A549 (cell line): Measurements from ENCODE around the gene EXOG. TPM values are rescaled to one million over a fixed set of nuclear protein-coding genes. Genes with fewer than 3 reads are reported as not detected.

Source experiments
- ATAC-seq, 2 experiments: fragments of 200-7000 bp in 1 of 2; fragments of >200 bp in 1 of 2; cut with Nextera tagmentation in 1 of 2; cut with Tn5 transposase in 1 of 2; 3 replicates each; pipeline versions ENCODE4 v1.8.0 to v1.9.1; 2018 to 2020; ENCODE audit warnings: mild to moderate bottlenecking in 1 of 2, moderate library complexity in 1 of 2
- CTCF ChIA-PET: fragments of 300-600 bp; sonication (Branson Sonifier 250); formaldehyde crosslinking; extraction: SDS; loops from one replicate; lab custom pipeline; 2021; ENCODE audit warnings: antibody characterized with exemption, inconsistent platforms; lab: Yijun Ruan, JAX
- POLR2A ChIA-PET: fragments of 350-600 bp; formaldehyde crosslinking; extraction: SDS; loops from one replicate; lab custom pipeline; 2021; ENCODE audit warnings: antibody characterized with exemption, inconsistent platforms; lab: Yijun Ruan, JAX
- DNase-seq, 2 experiments: peaks; one replicate each; pipeline versions ENCODE4 v3.0.0 to v3.0.0-alpha.2; 2011 to 2016; ENCODE audit warnings: low read depth in 1 of 2, low spot score in 1 of 2
- FAIRE-seq: peaks from 2 replicates; lab custom pipeline; 2011; peaks lifted over from hg19 to GRCh38; lab: Jason Lieb, UNC
- H3K27ac ChIP-seq, 2 experiments: fragments of >200 bp; sonication (Bioruptor Twin); formaldehyde crosslinking; 3 replicates each; pipeline ENCODE4 v1.5.1; 2016 to 2017
- H3K4me1 ChIP-seq: fragments of >200 bp; sonication (Bioruptor Twin); formaldehyde crosslinking; 3 replicates; pipeline ENCODE4 v1.6.1; 2016
- H3K4me2 ChIP-seq: fragments of >200 bp; sonication (Bioruptor Twin); formaldehyde crosslinking; 3 replicates; pipeline ENCODE4 v1.6.1; 2016
- H3K4me3 ChIP-seq: fragments of >200 bp; sonication (Bioruptor Twin); formaldehyde crosslinking; 3 replicates; pipeline ENCODE4 v1.5.1; 2016
- H3K9me3 ChIP-seq: fragments of >200 bp; sonication (Bioruptor Twin); formaldehyde crosslinking; 3 replicates; pipeline ENCODE4 v1.6.1; 2016
- ATOH8 ChIP-seq: fragments of 250-450 bp; sonication (Bioruptor Pico); IDR thresholded peaks from 2 replicates; pipeline ENCODE4 v1.5.0; 2020; ENCODE audit warnings: low read depth, mild to moderate bottlenecking, moderate library complexity
- BHLHE40 ChIP-seq: IDR thresholded peaks from 2 replicates; pipeline ENCODE4 v1.6.1; 2012; ENCODE audit warnings: low read depth, low read length, inconsistent platforms
- CBX2 ChIP-seq: fragments of 200-600 bp; sonication (generic); IDR thresholded peaks from 2 replicates; pipeline ENCODE4 v1.6.1; 2016; ENCODE audit warnings: low read depth, mild to moderate bottlenecking, borderline replicate concordance
- EHMT2 ChIP-seq: fragments of 200-600 bp; sonication (generic); IDR thresholded peaks from 2 replicates; pipeline ENCODE4 v1.6.1; 2016; ENCODE audit warnings: antibody characterized with exemption, low read depth, mild to moderate bottlenecking, moderate library complexity
- ELK1 ChIP-seq: fragments of 150-350 bp; IDR thresholded peaks from 2 replicates; pipeline ENCODE4 v1.6.1; 2014; ENCODE audit warnings: low read depth, mild to moderate bottlenecking, low read length
- ESRRA ChIP-seq: fragments of 150-350 bp; IDR thresholded peaks from 2 replicates; pipeline ENCODE4 v1.6.1; 2014; ENCODE audit warnings: mild to moderate bottlenecking, low read length, borderline replicate concordance
- FOXS1 ChIP-seq: fragments of 250-450 bp; sonication (Bioruptor Pico); IDR thresholded peaks from 2 replicates; pipeline ENCODE4 v1.5.0; 2020; ENCODE audit warnings: mild to moderate bottlenecking, moderate library complexity
- HDAC2 ChIP-seq: fragments of 200-600 bp; sonication (generic); IDR thresholded peaks from 2 replicates; pipeline ENCODE4 v1.6.1; 2016
- HOXB5 ChIP-seq: fragments of 250-450 bp; sonication (Bioruptor Pico); IDR thresholded peaks from 2 replicates; pipeline ENCODE4 v1.5.0; 2020; ENCODE audit warnings: mild to moderate bottlenecking, moderate library complexity
- JUN ChIP-seq, 2 experiments: fragments of >200 bp; sonication (Bioruptor Twin); formaldehyde crosslinking; IDR thresholded peaks; 2 replicates in 1 of 2; 3 replicates in 1 of 2; pipeline ENCODE4 v1.6.1; 2016 to 2017
- MAFK ChIP-seq: fragments of 450-650 bp; IDR thresholded peaks from 2 replicates; pipeline ENCODE4 v1.6.1; 2014; ENCODE audit not compliant: partially characterized antibody
- PHF8 ChIP-seq: fragments of 200-600 bp; sonication (generic); IDR thresholded peaks from 2 replicates; pipeline ENCODE4 v1.6.1; 2016; ENCODE audit warnings: low read depth, mild to moderate bottlenecking, antibody characterized with exemption, moderate library complexity, borderline replicate concordance
- POLR2A ChIP-seq: IDR thresholded peaks from 2 replicates; pipeline ENCODE4 v1.6.1; 2012; ENCODE audit warnings: mild to moderate bottlenecking, low read length
- POLR2AphosphoS2 ChIP-seq: conservative IDR thresholded peaks from 2 replicates; pipeline ENCODE4 v1.6.1; 2012; ENCODE audit warnings: low read length, improper control_type of control experiment, inconsistent platforms
- RAD21 ChIP-seq, 2 experiments: fragments of >200 bp in 1 of 2; sonication (Bioruptor Twin) in 1 of 2; formaldehyde crosslinking in 1 of 2; IDR thresholded peaks in 1 of 2; conservative IDR thresholded peaks in 1 of 2; 2 replicates in 1 of 2; 3 replicates in 1 of 2; pipeline ENCODE4 v1.6.1; 2012 to 2018; ENCODE audit warnings: inconsistent platforms in 1 of 2
- RARB ChIP-seq: fragments of 250-450 bp; sonication (Bioruptor Pico); IDR thresholded peaks from 2 replicates; pipeline ENCODE4 v1.8.0; 2021; ENCODE audit warnings: mild to moderate bottlenecking, moderate library complexity
- SREBF2 ChIP-seq: fragments of 450-650 bp; IDR thresholded peaks from 2 replicates; pipeline ENCODE4 v1.6.1; 2014; ENCODE audit warnings: mild to moderate bottlenecking, moderate library complexity
- ZFP36 ChIP-seq: fragments of 450-650 bp; IDR thresholded peaks from 2 replicates; pipeline ENCODE4 v1.6.1; 2014; ENCODE audit warnings: borderline replicate concordance; ENCODE audit not compliant: partially characterized antibody
- WGBS: methylation state at CpG from one replicate; pipeline ENCODE4 v1.1.6; 2017; ENCODE audit errors: missing lambda C conversion rate; 5-methylcytosine and 5-hydroxymethylcytosine counted together
- polyA plus RNA-seq, 4 experiments: library from polyadenylated mRNA; depleted of rRNA in 3 of 4; stranded (reverse); fragments of >200 nt; fragmentation: RNase III in 1 of 4; extraction: RNeasy Plus Mini Kit Qiagen cat#74134 plus additional on column Dnase treatment in 1 of 4; gene quantifications; 2 replicates in 3 of 4; 3 replicates in 1 of 4; pipeline ENCODE4 v1.2.3, GENCODE V29; 2011 to 2017
- TF ChIP-seq, protein P1 (sequence below): fragments of >200 bp; sonication (Bioruptor Twin); formaldehyde crosslinking; IDR thresholded peaks from 3 replicates; pipeline ENCODE4 v1.5.1; 2016
- TF ChIP-seq, protein P2 (sequence below): fragments of >200 bp; sonication (Bioruptor Twin); formaldehyde crosslinking; IDR thresholded peaks from 2 replicates; pipeline ENCODE4 v1.6.1; 2016
- TF ChIP-seq, protein P3 (sequence below): IDR thresholded peaks from 2 replicates; pipeline ENCODE4 v1.6.1; 2012

EXOG gene
- polyA plus RNA-seq, 2 of the 4 experiments (the other 2 are of a cell fraction): 11.2 to 17.1 TPM

DNA sequence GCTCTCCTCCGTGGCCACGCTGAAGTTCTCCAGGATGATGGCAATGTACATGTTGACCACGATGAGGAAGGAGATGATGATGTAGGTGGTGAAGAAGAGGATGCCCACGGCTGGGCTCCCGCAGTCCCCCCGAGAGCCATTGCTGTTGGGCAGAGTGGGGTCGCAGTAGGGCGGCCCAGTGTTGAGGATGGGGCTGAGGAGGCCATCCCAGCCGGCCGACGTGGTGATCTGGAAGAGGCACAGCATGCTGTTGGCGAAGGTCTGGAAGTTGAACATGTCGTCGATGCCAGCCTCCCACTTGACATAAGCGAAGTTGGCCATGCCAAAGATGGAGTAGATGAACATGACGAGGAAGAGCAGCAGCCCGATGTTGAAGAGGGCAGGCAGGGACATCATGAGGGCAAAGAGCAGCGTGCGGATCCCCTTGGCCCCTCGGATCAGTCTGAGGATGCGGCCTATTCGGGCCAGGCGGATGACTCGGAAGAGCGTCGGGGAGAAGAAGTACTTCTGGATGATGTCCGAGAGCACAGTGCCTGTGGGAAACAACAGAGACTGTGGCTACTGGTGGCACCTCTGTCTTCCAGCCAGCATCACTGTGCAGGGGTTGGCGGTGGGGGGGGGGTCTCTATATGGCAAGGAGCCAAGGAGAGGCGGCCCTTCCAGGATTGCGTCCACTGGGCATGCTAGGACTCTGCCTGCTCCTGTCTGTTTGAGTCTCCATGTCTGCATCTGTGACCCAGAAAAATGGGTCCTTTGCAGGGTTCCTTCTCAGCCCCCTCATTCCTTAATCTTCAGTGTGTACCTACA lies 55.1 kb downstream of the EXOG start:
- H3K4me3 ChIP-seq: no peak overlapping the region
- FAIRE-seq (no peak), ATAC-seq (no peak), DNase-seq (no peak)
- H3K9me3 ChIP-seq: no peaks in the 10 kb centered on the region
- H3K4me1 ChIP-seq: no peaks in the 10 kb centered on the region
- H3K27ac ChIP-seq: no peak overlapping the region
- ChIA-PET CTCF (interaction anchor here (1.0 to 1.1 kb wide), 2 partner anchors 9 to 30 kb away, joined by 3 read pairs; no protein-coding TSS in a partner anchor), POLR2A (no interaction called here)
- H3K4me2 ChIP-seq: no peak overlapping the region
- no peak for TF ChIP-seq CBX2
- no peak for TF ChIP-seq HOXB5 (CRISPR knock-in tag)
- TF ChIP-seq, protein P1, sequence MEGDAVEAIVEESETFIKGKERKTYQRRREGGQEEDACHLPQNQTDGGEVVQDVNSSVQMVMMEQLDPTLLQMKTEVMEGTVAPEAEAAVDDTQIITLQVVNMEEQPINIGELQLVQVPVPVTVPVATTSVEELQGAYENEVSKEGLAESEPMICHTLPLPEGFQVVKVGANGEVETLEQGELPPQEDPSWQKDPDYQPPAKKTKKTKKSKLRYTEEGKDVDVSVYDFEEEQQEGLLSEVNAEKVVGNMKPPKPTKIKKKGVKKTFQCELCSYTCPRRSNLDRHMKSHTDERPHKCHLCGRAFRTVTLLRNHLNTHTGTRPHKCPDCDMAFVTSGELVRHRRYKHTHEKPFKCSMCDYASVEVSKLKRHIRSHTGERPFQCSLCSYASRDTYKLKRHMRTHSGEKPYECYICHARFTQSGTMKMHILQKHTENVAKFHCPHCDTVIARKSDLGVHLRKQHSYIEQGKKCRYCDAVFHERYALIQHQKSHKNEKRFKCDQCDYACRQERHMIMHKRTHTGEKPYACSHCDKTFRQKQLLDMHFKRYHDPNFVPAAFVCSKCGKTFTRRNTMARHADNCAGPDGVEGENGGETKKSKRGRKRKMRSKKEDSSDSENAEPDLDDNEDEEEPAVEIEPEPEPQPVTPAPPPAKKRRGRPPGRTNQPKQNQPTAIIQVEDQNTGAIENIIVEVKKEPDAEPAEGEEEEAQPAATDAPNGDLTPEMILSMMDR: no peak
- TF ChIP-seq, protein P2, sequence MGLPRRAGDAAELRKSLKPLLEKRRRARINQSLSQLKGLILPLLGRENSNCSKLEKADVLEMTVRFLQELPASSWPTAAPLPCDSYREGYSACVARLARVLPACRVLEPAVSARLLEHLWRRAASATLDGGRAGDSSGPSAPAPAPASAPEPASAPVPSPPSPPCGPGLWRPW: no peak
- TF ChIP-seq FOXS1 (CRISPR knock-in tag): no peak
- no peak for TF ChIP-seq RAD21 (conservative IDR thresholded peaks at IDR 0.05 in 1 of 2, IDR thresholded peaks at IDR 0.05 in 1 of 2)
- no peak for TF ChIP-seq EHMT2
- TF ChIP-seq BHLHE40: no peak
- TF ChIP-seq ATOH8: no peak
- TF ChIP-seq, protein P3, sequence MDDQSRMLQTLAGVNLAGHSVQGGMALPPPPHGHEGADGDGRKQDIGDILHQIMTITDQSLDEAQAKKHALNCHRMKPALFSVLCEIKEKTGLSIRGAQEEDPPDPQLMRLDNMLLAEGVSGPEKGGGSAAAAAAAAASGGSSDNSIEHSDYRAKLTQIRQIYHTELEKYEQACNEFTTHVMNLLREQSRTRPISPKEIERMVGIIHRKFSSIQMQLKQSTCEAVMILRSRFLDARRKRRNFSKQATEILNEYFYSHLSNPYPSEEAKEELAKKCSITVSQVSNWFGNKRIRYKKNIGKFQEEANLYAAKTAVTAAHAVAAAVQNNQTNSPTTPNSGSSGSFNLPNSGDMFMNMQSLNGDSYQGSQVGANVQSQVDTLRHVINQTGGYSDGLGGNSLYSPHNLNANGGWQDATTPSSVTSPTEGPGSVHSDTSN: no peak
- TF ChIP-seq MAFK: no peak
- no peak for TF ChIP-seq PHF8
- TF ChIP-seq ZFP36: no peak
- TF ChIP-seq JUN (IDR thresholded peaks at IDR 0.05): no peak
- no peak for TF ChIP-seq ESRRA
- TF ChIP-seq POLR2A: no peak
- no peak for TF ChIP-seq RARB (CRISPR knock-in tag)
- TF ChIP-seq ELK1: no peak
- no peak for TF ChIP-seq HDAC2
- 66% methylated on average over 25 of the region's 30 CpGs for WGBS

DNA sequence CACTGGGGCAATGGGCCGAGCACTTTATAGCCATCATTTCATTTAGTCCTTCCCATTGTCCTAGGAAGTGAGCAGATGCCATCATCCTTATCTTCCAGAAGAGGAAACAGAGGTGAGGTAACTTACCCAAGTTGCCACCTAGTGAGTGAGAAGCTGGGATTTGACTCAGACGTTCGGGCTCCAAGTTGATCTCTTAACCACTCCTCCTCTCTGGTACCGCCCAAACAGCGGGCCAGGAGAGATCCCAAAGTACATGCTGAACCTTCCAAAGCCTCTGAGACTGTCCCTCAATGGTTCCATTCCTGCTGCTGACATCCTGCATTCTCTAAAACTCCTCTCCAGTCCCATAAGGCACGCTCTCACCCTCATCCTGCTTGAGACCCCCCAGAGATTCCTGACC lies 56.2 kb downstream of the EXOG start:
- no peak for TF ChIP-seq ESRRA
- TF ChIP-seq, protein P2: no peak
- TF ChIP-seq POLR2AphosphoS2: no peak
- TF ChIP-seq SREBF2: no peak
- Histone ChIP-seq H3K4me2 (no peak overlapping the region), H3K27ac (no peak overlapping the region), H3K9me3 (no peaks in the 10 kb centered on the region), H3K4me1 (no peaks in the 10 kb centered on the region), H3K4me3 (no peak overlapping the region)
- CTCF ChIA-PET: interaction anchor here (1.0 to 1.1 kb wide), 2 partner anchors 10 to 31 kb away, joined by 3 read pairs; no protein-coding TSS in a partner anchor
- ATAC-seq (no peak), DNase-seq (no peak), FAIRE-seq (no peak)
- WGBS: 8% methylated on average over 6 of the region's 6 CpGs
- POLR2A ChIA-PET: no interaction called here
